ENCODE results near the gene FANCE.

GRCh38 chr6:35508027-35508426 lies 55.9 kb downstream of the FANCE start:
- TF ChIP-seq POLR2A (IDR thresholded peaks at IDR 0.05; ENCODE audit: low read length) (no peak), REST (IDR thresholded peaks at IDR 0.05) (no peak), MAFK (IDR thresholded peaks at IDR 0.05; ENCODE audit: partially characterized antibody) (no peak), CTCF (IDR thresholded peaks at IDR 0.05) (no peak), CBX8 (IDR thresholded peaks at IDR 0.05) (no peak), SREBF2 (IDR thresholded peaks at IDR 0.05) (no peak), RFX5 (IDR thresholded peaks at IDR 0.05) (no peak), E2F6 (IDR thresholded peaks at IDR 0.05; ENCODE audit: borderline replicate concordance, low read depth) (no peak), CEBPB (IDR thresholded peaks at IDR 0.05) (no peak), NR3C1 (IDR thresholded peaks at IDR 0.05) (no peak), CBX2 (IDR thresholded peaks at IDR 0.05; ENCODE audit: borderline replicate concordance, low read depth) (no peak), USF2 (IDR thresholded peaks at IDR 0.05) (no peak), ESRRA (IDR thresholded peaks at IDR 0.05; ENCODE audit: borderline replicate concordance, low read length) (no peak)

Data from A549 (cell line).